Osteoblast (primary cell): ENCODE results near the gene DDX51. TPM values are rescaled to one million over a fixed set of nuclear protein-coding genes. Genes with fewer than 3 reads are reported as not detected.

Source experiments
- DNase-seq: peaks from one replicate; pipeline ENCODE4 v3.0.0; 2011; ENCODE audit warnings: low spot score, mixed read lengths; ENCODE audit not compliant: insufficient read length; ENCODE audit errors: missing footprints
- H2AFZ ChIP-seq: 2 replicates; pipeline ENCODE4 v1.6.0; 2011; ENCODE audit warnings: mild to moderate bottlenecking, low read length
- H3K27ac ChIP-seq: 2 replicates; pipeline ENCODE4 v1.5.1; 2011; ENCODE audit warnings: mild to moderate bottlenecking, low read depth, low read length, moderate library complexity
- H3K27me3 ChIP-seq: 2 replicates; pipeline ENCODE4 v1.6.0; 2012; ENCODE audit warnings: mild to moderate bottlenecking, control low read depth, inconsistent platforms, low read length, moderate library complexity; ENCODE audit not compliant: insufficient read depth
- H3K36me3 ChIP-seq: 2 replicates; pipeline ENCODE4 v1.5.1; 2011; ENCODE audit warnings: mild to moderate bottlenecking, low read length, control low read depth, moderate library complexity; ENCODE audit not compliant: insufficient read depth
- H3K4me1 ChIP-seq: 2 replicates; pipeline ENCODE4 v1.5.1; 2011; ENCODE audit warnings: mild to moderate bottlenecking, low read length, control low read depth, moderate library complexity; ENCODE audit not compliant: insufficient read depth
- H3K4me2 ChIP-seq: 2 replicates; pipeline ENCODE4 v1.6.0; 2011; ENCODE audit warnings: mild to moderate bottlenecking, low read length; ENCODE audit not compliant: insufficient read depth
- H3K4me3 ChIP-seq: fragments of 200-600 bp; sonication (generic); 3 replicates; pipeline ENCODE4 v1.5.1; 2012; ENCODE audit warnings: mild to moderate bottlenecking, low read length, inconsistent platforms; ENCODE audit not compliant: insufficient read depth
- H3K79me2 ChIP-seq: 2 replicates; pipeline ENCODE4 v1.6.0; 2012; ENCODE audit warnings: mild to moderate bottlenecking, low read length, control low read depth, inconsistent platforms; ENCODE audit not compliant: insufficient read depth
- H3K9me3 ChIP-seq: 2 replicates; pipeline ENCODE4 v1.5.1; 2011; ENCODE audit warnings: low read depth, low read length, control low read depth
- H4K20me1 ChIP-seq: 2 replicates; pipeline ENCODE4 v1.6.0; 2012; ENCODE audit warnings: mild to moderate bottlenecking, low read length, control low read depth; ENCODE audit not compliant: insufficient read depth
- CTCF ChIP-seq: IDR thresholded peaks from 2 replicates; pipeline ENCODE4 v1.5.1; 2011; ENCODE audit warnings: mild to moderate bottlenecking, low read depth, low read length, moderate library complexity; ENCODE audit errors: extremely low read depth
- total RNA-seq: library from RNA; depleted of rRNA; stranded (reverse); fragments of >200 nt; gene quantifications from 2 replicates; pipeline ENCODE4 v1.2.3, GENCODE V29; 2012

The DDX51 gene
- total RNA-seq, 1 donor: 6.2 TPM

DNA sequence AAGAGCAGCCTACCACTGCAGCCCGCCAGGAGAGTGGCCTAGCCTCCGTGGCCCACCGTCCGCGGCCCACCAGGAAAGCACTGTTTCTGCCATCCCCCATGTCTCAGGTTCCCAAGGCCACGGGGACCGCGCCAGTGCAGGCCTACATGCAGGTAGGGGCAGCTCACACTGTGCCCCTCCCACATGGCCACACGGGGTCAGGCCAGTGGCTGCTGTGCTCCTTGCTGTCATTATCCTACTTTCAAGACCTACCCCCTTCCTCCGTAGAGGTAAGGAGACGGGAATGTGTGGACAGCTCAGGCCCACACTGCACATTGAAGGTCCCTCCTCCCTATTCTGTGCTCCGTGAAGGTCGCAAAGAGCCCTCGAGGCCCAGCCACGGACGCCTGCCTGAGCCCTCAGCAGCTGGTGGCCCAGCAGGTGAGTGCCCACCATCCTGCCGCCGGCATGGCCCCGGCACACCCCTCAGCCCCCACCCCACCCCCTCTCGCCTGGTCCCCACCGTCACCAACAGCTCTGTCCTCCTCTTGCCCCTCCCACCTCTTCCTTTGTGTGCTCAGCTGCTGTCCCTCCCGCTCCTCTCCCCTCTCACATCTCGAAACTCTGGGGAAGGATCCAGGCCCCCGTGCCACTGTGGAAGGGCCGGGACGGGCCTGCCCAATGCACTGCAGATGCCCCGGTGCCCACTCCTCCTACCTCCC lies 10.0 kb downstream of the DDX51 start:
- Histone ChIP-seq H4K20me1 (peaks cover 2% of the 10 kb centered on the region), H3K36me3 (peaks cover 8% of the 10 kb centered on the region)

DNA sequence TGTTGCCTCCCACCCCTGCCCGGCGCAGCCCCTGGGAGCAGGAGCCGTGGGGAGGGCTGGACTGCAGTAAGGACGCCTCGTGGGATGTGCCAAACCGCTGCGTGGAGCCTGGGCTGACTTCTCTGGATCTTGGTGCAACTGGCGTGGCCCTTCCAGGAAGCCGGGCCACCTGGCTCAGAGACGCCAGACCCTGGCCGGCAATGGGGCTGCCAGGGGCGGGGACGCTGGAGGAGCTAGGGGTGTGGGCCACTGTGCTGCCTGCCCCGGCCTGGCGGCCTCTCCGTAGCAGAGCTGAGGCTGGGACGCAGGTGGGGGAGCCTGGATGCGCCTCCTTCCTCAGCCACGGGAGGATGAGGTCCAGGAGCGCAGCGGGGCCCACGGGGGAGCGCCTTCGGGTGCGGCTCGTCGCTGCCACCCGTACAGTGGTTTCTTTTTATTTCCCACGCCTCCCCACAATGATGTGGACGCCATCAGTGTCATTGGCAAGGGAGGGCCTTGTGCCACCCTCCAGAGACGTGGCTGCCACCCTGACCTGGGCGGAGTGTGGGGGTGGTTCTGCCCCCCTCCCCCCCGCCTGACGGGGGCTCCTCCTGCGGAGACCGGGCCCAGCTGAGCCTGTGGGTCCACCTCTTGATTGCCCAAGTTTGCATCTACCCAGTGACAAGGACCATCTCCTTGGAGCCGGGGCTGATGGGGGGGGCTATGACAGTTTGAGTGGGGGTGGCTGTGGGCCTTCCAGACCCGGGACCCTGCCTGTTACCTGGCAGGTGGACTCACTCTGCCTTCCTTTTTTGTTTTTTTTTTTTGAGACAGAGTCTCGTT lies 11.3 kb downstream of the DDX51 start:
- no peak overlapping the region for H2AFZ ChIP-seq
- peaks cover 21% of the 10 kb centered on the region for H3K36me3 ChIP-seq
- no peaks in the 10 kb centered on the region for H3K27me3 ChIP-seq
- peak; percentile 65 for DNase-seq
- H3K9me3 ChIP-seq: no peaks in the 10 kb centered on the region
- H4K20me1 ChIP-seq: peaks cover under 1% of the 10 kb centered on the region
- no peak overlapping the region for H3K27ac ChIP-seq
- no peak overlapping the region for H3K4me2 ChIP-seq
- TF ChIP-seq CTCF: no peak
- no peaks in the 10 kb centered on the region for H3K79me2 ChIP-seq
- H3K4me3 ChIP-seq: no peak overlapping the region
- peaks cover 10% of the 10 kb centered on the region for H3K4me1 ChIP-seq

More for the DNA sequence above, 10.0 kb downstream of the DDX51 start:
- H3K9me3 ChIP-seq: no peaks in the 10 kb centered on the region
- no peak overlapping the region for H3K4me3 ChIP-seq
- no peak overlapping the region for H2AFZ ChIP-seq
- no peaks in the 10 kb centered on the region for H3K27me3 ChIP-seq
- H3K79me2 ChIP-seq: no peaks in the 10 kb centered on the region
- peak; percentile 56 for DNase-seq
- H3K4me2 ChIP-seq: no peak overlapping the region
- no peak overlapping the region for H3K27ac ChIP-seq
- H3K4me1 ChIP-seq: peaks cover 10% of the 10 kb centered on the region
- TF ChIP-seq CTCF: no peak

DNA sequence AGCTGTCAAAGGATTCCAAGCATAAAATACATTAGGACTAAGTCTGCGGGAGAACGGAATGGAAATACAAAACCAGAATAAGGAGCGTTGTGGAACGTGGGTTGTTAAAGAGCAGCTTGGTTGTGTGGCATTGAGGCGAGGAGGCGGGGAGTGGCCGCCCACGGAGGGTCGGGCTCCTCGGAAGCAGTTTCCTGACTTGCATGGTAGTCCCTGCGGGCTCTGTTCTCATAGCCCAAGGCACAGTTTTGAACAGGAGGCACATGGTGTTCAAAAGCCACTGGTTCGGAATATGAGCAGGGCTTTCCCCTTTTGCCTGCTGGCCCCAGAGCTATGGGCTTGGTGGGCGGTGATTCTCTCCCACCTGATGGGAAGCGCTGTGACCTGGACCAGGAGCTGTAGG lies 12.2 kb downstream of the DDX51 start:
- Histone ChIP-seq H3K4me2 (no peak overlapping the region), H4K20me1 (no peaks in the 10 kb centered on the region), H3K4me3 (no peak overlapping the region), H3K27me3 (no peaks in the 10 kb centered on the region), H3K9me3 (no peaks in the 10 kb centered on the region), H3K4me1 (peaks cover 3% of the 10 kb centered on the region), H2AFZ (no peak overlapping the region), H3K36me3 (peaks cover 29% of the 10 kb centered on the region), H3K79me2 (no peaks in the 10 kb centered on the region), H3K27ac (no peak overlapping the region)
- TF ChIP-seq CTCF: no peak
- DNase-seq: no peak

DNA sequence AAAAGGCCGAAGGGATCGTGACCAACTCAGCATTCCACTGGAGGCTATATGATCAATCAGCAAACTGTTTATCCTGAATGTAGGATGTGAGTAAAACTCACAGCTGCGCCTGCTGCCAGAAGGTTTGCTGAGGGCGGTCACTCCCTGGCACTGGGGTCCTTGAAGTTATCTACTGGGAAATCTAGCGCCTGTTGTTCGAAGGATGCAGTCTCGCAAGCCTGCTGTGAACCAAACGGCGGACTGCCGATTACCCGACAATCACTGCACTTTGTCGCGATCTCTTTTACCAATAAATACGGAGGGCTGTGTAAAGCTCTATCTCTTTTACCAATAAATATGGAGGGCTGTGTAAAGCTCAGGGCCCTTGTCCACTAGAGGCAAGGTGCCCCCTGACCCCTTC lies 12.9 kb downstream of the DDX51 start:
- TF ChIP-seq CTCF: no peak

More for the DNA sequence above, 12.9 kb downstream of the DDX51 start:
- Histone ChIP-seq H3K9me3 (no peaks in the 10 kb centered on the region), H3K4me3 (no peak overlapping the region), H3K4me1 (no peaks in the 10 kb centered on the region), H4K20me1 (no peaks in the 10 kb centered on the region), H3K36me3 (peaks cover 36% of the 10 kb centered on the region), H3K79me2 (no peaks in the 10 kb centered on the region), H3K4me2 (no peak overlapping the region), H3K27ac (no peak overlapping the region), H2AFZ (no peak overlapping the region), H3K27me3 (no peaks in the 10 kb centered on the region)
- no peak for DNase-seq
